ENCODE data around the gene GRIK5.

- no peak for TF ChIP-seq GATA2 (IDR thresholded peaks at IDR 0.05; ENCODE audit: low read depth, low read length)
- TF ChIP-seq GATA3 (IDR thresholded peaks at IDR 0.05; ENCODE audit: low read depth, low read length), result no peak
Observed at GRCh38 chr19:42028304-42029216, 41.4 kb downstream of the GRIK5 start.

Data from SH-SY5Y (cell line).